Central memory CD8-positive, alpha-beta T cell (primary cell): ENCODE measurements around the gene KCTD21.
"Not testable (repeated sequence)": the region's sequence is repeated elsewhere in the genome, so short reads cannot be mapped to it uniquely, and the experiment has no call there.

ENCODE experiments used
- ATAC-seq: fragments of 150-1000 bp; cut with Tn5 transposase; replicated peaks from 2 replicates; pipeline ENCODE4 v1.10.0; 2022; ENCODE audit warnings: mild to moderate bottlenecking, moderate FRiP score, moderate number of reproducible peaks; ENCODE audit not compliant: poor library complexity, severe bottlenecking; ENCODE audit errors: extremely low read depth
- DNase-seq, 2 donors: peaks; one replicate each; pipeline ENCODE4 v3.0.0; 2021; ENCODE audit warnings: low spot score in 2 of 2
- H3K27ac Mint-ChIP-seq: one replicate; pipeline ENCODE4 v1.8.0; 2022; ENCODE audit warnings: low read depth, mild to moderate bottlenecking, moderate library complexity, mixed read lengths
- H3K27me3 Mint-ChIP-seq: one replicate; pipeline ENCODE4 v1.8.0; 2022; ENCODE audit warnings: mixed read lengths
- H3K36me3 Mint-ChIP-seq: one replicate; pipeline ENCODE4 v1.8.0; 2022; ENCODE audit warnings: mild to moderate bottlenecking, moderate library complexity, mixed read lengths; ENCODE audit not compliant: insufficient read depth
- H3K4me1 Mint-ChIP-seq: one replicate; pipeline ENCODE4 v1.8.0; 2022; ENCODE audit warnings: mixed read lengths
- H3K4me3 Mint-ChIP-seq: one replicate; pipeline ENCODE4 v1.8.0; 2022; ENCODE audit warnings: mild to moderate bottlenecking, moderate library complexity, mixed read lengths
- H3K9me3 Mint-ChIP-seq: one replicate; pipeline ENCODE4 v1.8.0; 2022; ENCODE audit warnings: mixed read lengths

The KCTD21 gene

GRCh38 chr11:78188286-78189173 is at the start of gene KCTD21, which contains the start of gene USP35:
Gene KCTD21 (minus strand): TSS chr11:78188626. CDS start chr11:78174554, 14,072 bp downstream.
Gene USP35 (plus strand): TSS chr11:78188919. CDS start chr11:78196246, 7,327 bp downstream.
- H3K27ac Mint-ChIP-seq: peak within 1 kb of the TSS; percentile 95
- H3K27me3 Mint-ChIP-seq: no peaks in the 10 kb centered on the region
- peak within 1 kb of the TSS; percentile 99 for H3K4me3 Mint-ChIP-seq
- no peaks in the 10 kb centered on the region for H3K9me3 Mint-ChIP-seq
- peak; percentile 80 for DNase-seq
- H3K4me1 Mint-ChIP-seq: peaks cover 49% of the 10 kb centered on the region
- peak; percentile 94 for ATAC-seq
- peaks cover 4% of the 10 kb centered on the region for H3K36me3 Mint-ChIP-seq

GRCh38 chr11:78237293-78238046 is 49.0 kb upstream of the KCTD21 start:
- H3K27ac Mint-ChIP-seq: no peak overlapping the region
- H3K4me1 Mint-ChIP-seq: no peaks in the 10 kb centered on the region
- ATAC-seq (no peak), DNase-seq (no peak)
- H3K9me3 Mint-ChIP-seq: peaks cover 17% of the 10 kb centered on the region
- H3K4me3 Mint-ChIP-seq: no peak overlapping the region
- peaks cover 37% of the 10 kb centered on the region for H3K27me3 Mint-ChIP-seq
- H3K36me3 Mint-ChIP-seq: no peaks in the 10 kb centered on the region

- no peak for ATAC-seq
- Mint-ChIP-seq H3K36me3 (no peaks in the 10 kb centered on the region), H3K4me1 (no peaks in the 10 kb centered on the region), H3K27ac (no peak overlapping the region), H3K4me3 (no peak overlapping the region), H3K9me3 (peaks cover 8% of the 10 kb centered on the region), H3K27me3 (peaks cover 27% of the 10 kb centered on the region)
- DNase-seq: no peak
Measured at GRCh38 chr11:78234006-78234405, 45.6 kb upstream of the KCTD21 start.

GRCh38 chr11:78233046-78233445 is 44.6 kb upstream of the KCTD21 start:
- H3K4me1 Mint-ChIP-seq, H3K9me3 Mint-ChIP-seq, H3K36me3 Mint-ChIP-seq, H3K4me3 Mint-ChIP-seq, ATAC-seq, DNase-seq, H3K27ac Mint-ChIP-seq: not testable (repeated sequence)
- H3K27me3 Mint-ChIP-seq: peaks cover 26% of the 10 kb centered on the region

GRCh38 chr11:78231962-78232501 is 43.6 kb upstream of the KCTD21 start:
- no peak for ATAC-seq
- no peak overlapping the region for H3K27ac Mint-ChIP-seq
- DNase-seq: no peak

GRCh38 chr11:78230161-78230877 is 41.9 kb upstream of the KCTD21 start:
- Mint-ChIP-seq H3K27me3 (peaks cover 3% of the 10 kb centered on the region), H3K4me3 (no peak overlapping the region), H3K27ac (no peak overlapping the region), H3K9me3 (no peaks in the 10 kb centered on the region), H3K36me3 (no peaks in the 10 kb centered on the region), H3K4me1 (no peaks in the 10 kb centered on the region)
- ATAC-seq: no peak
- DNase-seq: no peak

More at GRCh38 chr11:78231962-78232501, 43.6 kb upstream of the KCTD21 start:
- Mint-ChIP-seq H3K27me3 (peaks cover 16% of the 10 kb centered on the region), H3K4me1 (no peaks in the 10 kb centered on the region), H3K9me3 (no peaks in the 10 kb centered on the region), H3K4me3 (no peak overlapping the region), H3K36me3 (no peaks in the 10 kb centered on the region)

GRCh38 chr11:78229106-78229505 is 40.7 kb upstream of the KCTD21 start:
- H3K4me3 Mint-ChIP-seq: no peak overlapping the region
- no peaks in the 10 kb centered on the region for H3K27me3 Mint-ChIP-seq
- no peaks in the 10 kb centered on the region for H3K4me1 Mint-ChIP-seq
- H3K27ac Mint-ChIP-seq: no peak overlapping the region
- no peaks in the 10 kb centered on the region for H3K36me3 Mint-ChIP-seq
- H3K9me3 Mint-ChIP-seq: no peaks in the 10 kb centered on the region
- ATAC-seq: no peak
- no peak for DNase-seq

- no peaks in the 10 kb centered on the region for H3K36me3 Mint-ChIP-seq
- H3K4me3 Mint-ChIP-seq: no peak overlapping the region
- DNase-seq (no peak), ATAC-seq (no peak)
- H3K4me1 Mint-ChIP-seq: no peaks in the 10 kb centered on the region
- H3K27me3 Mint-ChIP-seq: no peaks in the 10 kb centered on the region
- no peak overlapping the region for H3K27ac Mint-ChIP-seq
- no peaks in the 10 kb centered on the region for H3K9me3 Mint-ChIP-seq
Measured at GRCh38 chr11:78228467-78228866, 40.0 kb upstream of the KCTD21 start.

GRCh38 chr11:78227921-78228320 is 39.5 kb upstream of the KCTD21 start:
- ATAC-seq: no peak
- Mint-ChIP-seq H3K36me3 (no peaks in the 10 kb centered on the region), H3K27me3 (no peaks in the 10 kb centered on the region), H3K27ac (no peak overlapping the region), H3K4me3 (no peak overlapping the region), H3K4me1 (no peaks in the 10 kb centered on the region), H3K9me3 (no peaks in the 10 kb centered on the region)
- DNase-seq: no peak

- no peaks in the 10 kb centered on the region for H3K27me3 Mint-ChIP-seq
- DNase-seq (no peak), ATAC-seq (no peak)
- H3K27ac Mint-ChIP-seq: no peak overlapping the region
- no peaks in the 10 kb centered on the region for H3K36me3 Mint-ChIP-seq
- H3K9me3 Mint-ChIP-seq: no peaks in the 10 kb centered on the region
- H3K4me1 Mint-ChIP-seq: no peaks in the 10 kb centered on the region
- H3K4me3 Mint-ChIP-seq: no peak overlapping the region
Measured at GRCh38 chr11:78226684-78227680, 38.6 kb upstream of the KCTD21 start.

GRCh38 chr11:78224906-78225420 is 36.5 kb upstream of the KCTD21 start:
- H3K27me3 Mint-ChIP-seq: no peaks in the 10 kb centered on the region
- H3K27ac Mint-ChIP-seq: peak overlapping the region; percentile 4
- DNase-seq (no peak), ATAC-seq (no peak)
- H3K4me1 Mint-ChIP-seq: no peaks in the 10 kb centered on the region
- no peaks in the 10 kb centered on the region for H3K36me3 Mint-ChIP-seq
- H3K4me3 Mint-ChIP-seq: no peak overlapping the region
- H3K9me3 Mint-ChIP-seq: no peaks in the 10 kb centered on the region
